ENCODE measurements around the gene GHR.

Gene GHR

GRCh38 chr5:42599106-42599505 is 175.9 kb downstream of the GHR start:
- no peak for TF ChIP-seq CTCF (IDR thresholded peaks at IDR 0.05)
- no peak for TF ChIP-seq ZFX (IDR thresholded peaks at IDR 0.05; ENCODE audit: borderline replicate concordance)
- no peak overlapping the region for H3K27ac ChIP-seq

- H3K27ac ChIP-seq: no peak overlapping the region
- TF ChIP-seq ZFX (IDR thresholded peaks at IDR 0.05; ENCODE audit: borderline replicate concordance): no peak
- no peak for TF ChIP-seq CTCF (IDR thresholded peaks at IDR 0.05)
Measured at GRCh38 chr5:42600441-42600840, 177.2 kb downstream of the GHR start.

DNA sequence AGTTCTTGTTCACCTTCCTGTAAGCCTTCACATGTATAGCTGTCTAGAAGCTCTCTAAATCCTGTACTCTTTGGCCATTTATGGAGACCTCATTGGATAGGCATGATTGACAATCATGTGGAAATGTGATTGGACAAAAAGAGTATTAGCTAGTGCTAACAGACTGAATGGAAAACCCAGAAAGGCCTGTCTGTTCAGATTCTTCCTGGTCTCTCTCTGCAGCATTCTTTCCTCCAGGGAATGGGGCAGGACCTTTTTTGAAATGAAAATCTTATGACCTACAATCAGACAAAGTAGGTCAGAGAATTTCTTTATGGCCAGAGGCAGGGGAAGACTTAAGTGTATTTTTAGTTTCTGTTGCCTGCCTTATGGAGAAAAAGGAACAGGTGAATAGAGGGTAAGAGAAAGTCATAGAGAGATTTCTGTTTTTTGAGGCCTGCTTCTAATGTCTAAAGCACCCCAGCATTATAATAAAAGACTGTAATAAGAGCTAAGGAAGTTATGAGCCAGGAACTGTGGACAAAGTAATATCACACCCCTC is 181.0 kb downstream of the GHR start:
- no peak overlapping the region for H3K27ac ChIP-seq
- no peak for TF ChIP-seq ZFX (IDR thresholded peaks at IDR 0.05; ENCODE audit: borderline replicate concordance)
- TF ChIP-seq CTCF (IDR thresholded peaks at IDR 0.05): no peak

DNA sequence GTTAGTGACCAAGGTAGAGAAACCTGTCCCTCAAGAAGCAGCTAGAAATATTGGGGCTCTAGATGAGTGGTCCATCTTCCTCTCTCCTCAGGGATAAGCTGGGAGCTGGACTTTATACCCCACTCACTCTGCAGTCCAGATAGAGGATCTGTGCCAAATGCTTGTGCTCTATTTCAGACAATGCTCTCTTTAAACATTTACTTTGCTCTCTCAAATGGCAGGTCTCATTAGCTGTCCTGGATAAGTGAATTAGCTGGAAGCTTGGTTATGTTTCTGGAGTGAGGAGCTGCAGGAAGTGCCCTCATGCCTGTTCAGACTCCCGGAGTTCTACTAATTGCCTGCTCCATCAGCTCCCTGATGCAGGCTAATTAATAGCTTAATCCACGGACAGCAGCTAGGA is 182.3 kb downstream of the GHR start:
- H3K27ac ChIP-seq: no peak overlapping the region
- no peak for TF ChIP-seq CTCF (IDR thresholded peaks at IDR 0.05)
- TF ChIP-seq ZFX (IDR thresholded peaks at IDR 0.05; ENCODE audit: borderline replicate concordance): no peak

DNA sequence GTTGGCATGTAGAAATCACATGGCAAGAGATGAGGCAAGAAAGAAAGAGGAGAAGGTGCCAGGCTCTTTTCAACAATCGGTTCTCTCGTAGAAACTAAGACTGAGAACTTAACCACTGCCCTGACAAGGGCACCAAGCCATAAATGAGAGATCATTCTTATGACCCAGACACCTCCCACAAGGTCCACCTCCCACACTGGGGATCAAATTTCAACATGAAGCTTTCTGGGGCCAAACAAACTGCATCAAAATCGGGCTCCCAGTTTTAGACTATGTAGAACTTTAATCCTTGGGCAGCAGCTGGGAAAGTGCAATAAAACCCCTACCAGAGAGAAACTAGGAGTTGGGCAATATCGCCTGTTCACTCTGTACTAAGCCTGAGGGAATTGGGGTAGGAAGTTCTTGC is 183.2 kb downstream of the GHR start:
- TF ChIP-seq ZFX (IDR thresholded peaks at IDR 0.05; ENCODE audit: borderline replicate concordance) (no peak), CTCF (IDR thresholded peaks at IDR 0.05) (no peak)
- no peak overlapping the region for H3K27ac ChIP-seq

DNA sequence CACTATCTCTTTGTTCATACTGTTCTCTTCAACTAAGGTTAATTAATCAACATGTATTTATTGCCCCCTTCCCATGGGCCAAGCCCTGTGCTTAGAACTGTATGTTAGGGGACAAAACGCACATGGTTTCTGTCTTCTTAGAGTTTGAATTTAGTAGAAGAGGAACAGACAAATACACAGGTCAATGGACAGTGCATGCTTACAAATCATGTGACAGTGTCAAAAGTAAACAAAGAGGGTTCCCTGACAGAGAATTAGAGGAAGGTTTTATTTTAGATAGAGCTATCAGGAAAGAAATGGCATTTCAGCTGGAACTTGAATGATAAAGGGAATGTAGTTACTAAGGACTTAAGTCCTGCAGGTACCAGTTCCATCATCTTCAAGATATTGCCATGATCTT is 188.2 kb downstream of the GHR start:
- no peak for TF ChIP-seq CTCF (IDR thresholded peaks at IDR 0.05)
- no peak for TF ChIP-seq ZFX (IDR thresholded peaks at IDR 0.05; ENCODE audit: borderline replicate concordance)

DNA sequence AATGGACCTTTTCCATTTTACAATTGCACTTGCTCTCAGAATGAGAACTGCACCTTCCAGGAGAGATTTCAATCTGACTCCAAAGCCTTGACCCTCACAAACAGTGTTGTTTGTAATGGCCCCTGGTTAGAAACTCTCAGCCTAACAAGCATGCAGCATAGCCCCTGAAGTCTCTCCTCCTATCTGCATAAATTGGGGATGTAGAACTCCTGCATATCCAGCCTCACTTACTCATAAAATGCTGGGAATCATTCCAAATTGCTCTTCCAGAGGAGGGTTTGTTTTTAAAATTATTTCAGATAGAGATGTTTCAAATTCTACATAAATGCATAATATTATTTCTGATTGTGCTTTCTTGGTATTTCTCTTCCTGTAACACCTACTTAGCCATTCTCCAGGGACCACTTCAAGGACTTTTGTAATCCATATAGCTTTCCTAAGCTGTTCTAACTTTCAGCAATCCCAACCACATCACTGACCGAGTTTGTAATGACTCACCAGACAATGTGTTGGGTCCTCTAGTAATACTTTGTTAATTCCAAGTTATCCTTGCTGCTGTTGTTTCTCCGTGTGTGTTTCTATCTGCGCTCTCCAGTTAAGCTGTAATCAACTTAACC is 189.6 kb downstream of the GHR start:
- TF ChIP-seq ZFX (IDR thresholded peaks at IDR 0.05; ENCODE audit: borderline replicate concordance): no peak
- no peak for TF ChIP-seq CTCF (IDR thresholded peaks at IDR 0.05)

More for the DNA sequence above, 188.2 kb downstream of the GHR start:
- H3K27ac ChIP-seq: no peak overlapping the region

More for the DNA sequence above, 189.6 kb downstream of the GHR start:
- H3K27ac ChIP-seq: no peak overlapping the region
